Lower lobe of right lung (tissue), 2 donors: ENCODE results near the gene LRRFIP1. TPM values are rescaled to one million over a fixed set of nuclear protein-coding genes. Genes with fewer than 3 reads are reported as not detected.

Experiments
- ATAC-seq, 2 donors: fragments of 200-7000 bp; cut with Tn5 transposase; one replicate each; pipeline ENCODE4 v1.9.1; 2020 to 2022; ENCODE audit warnings: mild to moderate bottlenecking in 2 of 2, moderate library complexity in 2 of 2
- DNase-seq: peaks from one replicate; pipeline ENCODE4 v3.0.0-alpha.2; 2020
- H3K27ac ChIP-seq: fragments of 200-600 bp; one replicate; pipeline ENCODE4 v1.8.0; 2022
- H3K27me3 ChIP-seq: fragments of 200-600 bp; one replicate; pipeline ENCODE4 v1.8.0; 2022; ENCODE audit warnings: low read depth
- H3K36me3 ChIP-seq: fragments of 200-600 bp; one replicate; pipeline ENCODE4 v1.8.0; 2022; ENCODE audit warnings: mild to moderate bottlenecking
- H3K4me1 ChIP-seq: fragments of 200-600 bp; one replicate; pipeline ENCODE4 v1.8.0; 2022
- H3K4me3 ChIP-seq: fragments of 200-600 bp; one replicate; pipeline ENCODE4 v1.8.0; 2022; ENCODE audit warnings: mild to moderate bottlenecking
- H3K9me3 ChIP-seq: fragments of 200-600 bp; one replicate; pipeline ENCODE4 v1.8.0; 2022
- intact Hi-C: fragments of 100-400 bp; cut with DNase I; formaldehyde crosslinking; loops from one replicate; pipeline ENCODE4 v1.11.0; 2022
- total RNA-seq: library from RNA; stranded (reverse); fragmentation: NEBNext Ultra II Directional; extraction: Animal tissue kit (Norgen Biotek cat#: 25700); gene quantifications from one replicate; pipeline ENCODE4 v1.2.1, GENCODE V29; 2021
- TF ChIP-seq, protein P1 (sequence below): fragments of 200-600 bp; IDR thresholded peaks from one replicate; pipeline ENCODE4 v1.8.0; 2022; ENCODE audit warnings: antibody characterized with exemption, mild to moderate bottlenecking
- donor health status: DM: no; HTN: yes; CAD: no; lungs with severe emphysema.

Gene LRRFIP1
- total RNA-seq, 1 donor from 2014 or later: 180 TPM

DNA sequence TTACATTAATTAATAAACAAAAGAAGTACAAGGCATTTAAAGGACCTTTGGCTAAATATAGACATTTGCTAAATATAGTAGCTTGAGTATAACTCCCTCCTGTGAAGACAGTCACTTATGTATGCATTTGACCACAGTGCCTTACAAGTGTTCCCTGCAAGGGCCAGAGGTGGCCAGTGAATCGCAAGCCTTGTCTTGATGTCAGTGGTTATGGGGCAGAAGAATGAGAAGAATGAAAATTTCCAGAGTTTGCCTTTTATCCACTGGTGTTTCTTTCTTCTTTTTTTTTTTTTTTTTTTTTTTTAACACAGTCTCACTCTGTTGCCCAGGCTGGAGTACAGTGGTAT is 1.8 kb downstream of the LRRFIP1 start:
- TF ChIP-seq, protein P1, sequence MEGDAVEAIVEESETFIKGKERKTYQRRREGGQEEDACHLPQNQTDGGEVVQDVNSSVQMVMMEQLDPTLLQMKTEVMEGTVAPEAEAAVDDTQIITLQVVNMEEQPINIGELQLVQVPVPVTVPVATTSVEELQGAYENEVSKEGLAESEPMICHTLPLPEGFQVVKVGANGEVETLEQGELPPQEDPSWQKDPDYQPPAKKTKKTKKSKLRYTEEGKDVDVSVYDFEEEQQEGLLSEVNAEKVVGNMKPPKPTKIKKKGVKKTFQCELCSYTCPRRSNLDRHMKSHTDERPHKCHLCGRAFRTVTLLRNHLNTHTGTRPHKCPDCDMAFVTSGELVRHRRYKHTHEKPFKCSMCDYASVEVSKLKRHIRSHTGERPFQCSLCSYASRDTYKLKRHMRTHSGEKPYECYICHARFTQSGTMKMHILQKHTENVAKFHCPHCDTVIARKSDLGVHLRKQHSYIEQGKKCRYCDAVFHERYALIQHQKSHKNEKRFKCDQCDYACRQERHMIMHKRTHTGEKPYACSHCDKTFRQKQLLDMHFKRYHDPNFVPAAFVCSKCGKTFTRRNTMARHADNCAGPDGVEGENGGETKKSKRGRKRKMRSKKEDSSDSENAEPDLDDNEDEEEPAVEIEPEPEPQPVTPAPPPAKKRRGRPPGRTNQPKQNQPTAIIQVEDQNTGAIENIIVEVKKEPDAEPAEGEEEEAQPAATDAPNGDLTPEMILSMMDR: no peak
- Histone ChIP-seq H3K9me3 (no peaks in the 10 kb centered on the region), H3K4me1 (peaks cover 47% of the 10 kb centered on the region), H3K4me3 (no peak overlapping the region), H3K36me3 (peaks cover 6% of the 10 kb centered on the region), H3K27ac (no peak overlapping the region), H3K27me3 (no peaks in the 10 kb centered on the region)
- DNase-seq: no peak
- intact Hi-C loops: no loop called here
- ATAC-seq: no peak

DNA sequence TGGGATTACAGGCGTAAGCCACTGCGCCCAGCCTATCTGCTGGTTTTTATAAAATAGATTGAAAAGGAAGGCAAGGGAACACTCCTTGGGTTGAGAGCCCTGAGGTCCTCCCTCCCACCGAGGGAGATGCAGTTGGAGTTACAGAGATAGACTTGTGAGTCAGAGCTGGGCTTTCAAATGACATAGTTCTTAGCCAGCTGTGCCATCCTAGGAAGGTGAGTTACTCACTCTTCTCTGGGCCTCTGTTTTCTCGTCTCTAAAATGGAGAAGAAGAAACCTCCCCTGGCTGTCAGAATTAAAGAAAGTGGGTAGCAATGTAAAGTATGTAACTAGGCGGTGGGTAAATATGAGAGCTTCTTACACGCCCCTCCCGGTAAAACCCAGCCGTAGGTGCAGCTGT is 2.4 kb downstream of the LRRFIP1 start:
- intact Hi-C loops: no loop called here
- DNase-seq: no peak
- H3K27ac ChIP-seq: no peak overlapping the region
- TF ChIP-seq, protein P1: no peak
- peaks cover 46% of the 10 kb centered on the region for H3K4me1 ChIP-seq
- no peak overlapping the region for H3K4me3 ChIP-seq
- H3K27me3 ChIP-seq: no peaks in the 10 kb centered on the region
- no peaks in the 10 kb centered on the region for H3K9me3 ChIP-seq
- peaks cover 6% of the 10 kb centered on the region for H3K36me3 ChIP-seq
- ATAC-seq: no peak

DNA sequence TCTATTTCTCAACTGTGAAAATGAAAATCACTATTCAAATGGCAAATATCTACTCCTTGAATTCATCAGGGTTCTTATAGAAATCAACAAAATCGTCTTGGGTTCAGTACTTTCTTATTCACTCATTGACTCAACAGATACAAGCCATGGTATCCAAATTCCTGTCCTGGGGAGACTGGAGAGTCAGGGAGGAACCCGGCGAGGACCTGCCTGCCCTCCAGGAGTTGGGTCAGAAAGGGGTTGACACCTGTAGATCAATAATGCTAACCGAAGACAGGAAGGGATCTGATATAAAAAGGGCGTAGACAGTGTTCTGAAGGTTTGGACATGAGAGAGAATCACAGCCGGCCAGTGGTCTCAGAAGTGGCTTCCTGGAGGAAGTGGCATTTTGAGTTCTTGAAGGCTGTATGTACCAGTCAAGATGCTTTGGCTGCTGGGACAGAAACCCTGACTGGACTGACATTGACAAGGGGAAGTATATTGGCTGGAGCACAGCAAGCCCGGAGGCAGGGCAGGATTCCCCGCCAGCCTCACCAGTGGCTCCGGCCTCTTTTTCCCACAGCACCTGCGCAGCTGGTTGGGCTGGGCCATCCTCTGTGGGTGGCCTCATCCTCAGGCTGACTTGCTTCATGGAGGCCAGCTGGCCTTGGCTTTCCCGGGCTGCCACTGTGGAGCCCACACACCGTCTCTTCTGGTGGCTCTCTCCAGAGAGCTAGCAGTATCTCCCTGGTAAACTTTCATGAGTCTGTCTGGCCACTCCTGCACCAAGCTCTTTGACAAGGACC is 3.0 kb downstream of the LRRFIP1 start:
- H3K27me3 ChIP-seq: no peaks in the 10 kb centered on the region
- H3K27ac ChIP-seq: no peak overlapping the region
- ATAC-seq: no peak
- no peaks in the 10 kb centered on the region for H3K9me3 ChIP-seq
- DNase-seq: no peak
- H3K36me3 ChIP-seq: peaks cover 6% of the 10 kb centered on the region
- no peak overlapping the region for H3K4me3 ChIP-seq
- intact Hi-C loops: no loop called here
- H3K4me1 ChIP-seq: peaks cover 41% of the 10 kb centered on the region
- TF ChIP-seq, protein P1: no peak

DNA sequence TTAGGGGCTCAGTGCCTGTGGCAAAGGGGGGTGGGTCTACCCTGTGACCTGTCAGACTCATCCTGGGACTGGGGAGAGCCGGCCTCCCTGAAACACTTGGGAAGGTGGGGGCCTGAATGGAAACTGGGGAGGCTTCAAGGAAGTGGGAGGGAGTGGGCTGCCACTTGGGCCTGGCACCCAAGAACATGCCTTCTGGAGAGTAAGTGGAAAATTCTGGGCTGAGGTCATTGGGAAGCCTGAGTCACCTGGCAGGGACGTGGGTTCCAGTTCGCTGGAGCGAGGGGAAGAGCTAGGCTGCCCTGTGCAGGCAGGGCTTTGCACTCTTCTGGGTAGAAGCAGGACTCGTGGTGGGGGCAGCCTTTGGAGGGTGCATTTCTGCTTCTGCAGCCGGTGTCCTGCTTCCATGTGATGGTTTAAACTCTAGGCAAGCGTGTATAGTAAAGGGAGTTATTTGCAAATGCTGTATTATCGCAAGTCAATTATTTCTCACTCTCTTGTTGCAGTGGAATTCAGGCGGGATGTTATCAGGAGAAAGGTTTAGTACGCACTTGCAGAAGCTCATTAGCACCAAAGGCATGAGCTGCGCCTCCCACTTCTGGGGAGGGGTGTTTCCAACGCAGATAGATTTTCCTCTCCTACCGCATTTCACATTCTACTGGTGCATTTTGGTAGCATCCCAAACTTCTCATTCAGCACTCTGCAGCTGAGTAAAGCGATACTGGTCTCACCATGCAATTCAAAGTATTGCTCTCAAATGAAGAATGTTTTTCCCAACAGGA is 3.8 kb downstream of the LRRFIP1 start:
- H3K27me3 ChIP-seq: no peaks in the 10 kb centered on the region
- no peak overlapping the region for H3K27ac ChIP-seq
- no peak for DNase-seq
- ATAC-seq: no peak
- intact Hi-C loops: no loop called here
- H3K4me3 ChIP-seq: no peak overlapping the region
- H3K4me1 ChIP-seq: peaks cover 33% of the 10 kb centered on the region
- H3K9me3 ChIP-seq: no peaks in the 10 kb centered on the region
- TF ChIP-seq, protein P1: no peak
- peaks cover 6% of the 10 kb centered on the region for H3K36me3 ChIP-seq

GRCh38 chr2:237631801-237632585 is 4.6 kb downstream of the LRRFIP1 start:
- DNase-seq (no peak), ATAC-seq (no peak)
- peaks cover 25% of the 10 kb centered on the region for H3K4me1 ChIP-seq
- no peaks in the 10 kb centered on the region for H3K27me3 ChIP-seq
- intact Hi-C loops: no loop called here
- H3K27ac ChIP-seq: no peak overlapping the region
- no peaks in the 10 kb centered on the region for H3K9me3 ChIP-seq
- TF ChIP-seq, protein P1: no peak
- H3K36me3 ChIP-seq: peaks cover 6% of the 10 kb centered on the region
- no peak overlapping the region for H3K4me3 ChIP-seq
